ENCODE results near the gene STING1. TPM values are rescaled to one million over a fixed set of nuclear protein-coding genes. Genes with fewer than 3 reads are reported as not detected.
"Not testable (repeated sequence)": the region's sequence is repeated elsewhere in the genome, so short reads cannot be mapped to it uniquely, and the experiment has no call there.

The STING1 gene
- total RNA-seq, 1 experiment from 2014 or later, result 33.1 TPM

- H3K27me3 Mint-ChIP-seq (ENCODE audit: insufficient read depth, unreplicated experiment), result no peaks in the 10 kb centered on the region
- ChIA-PET CTCF (interaction anchor here (4.9 kb wide), 1 partner anchor 71 kb away, joined by 28 read pairs; no protein-coding TSS in a partner anchor), POLR2A (no interaction called here)
- no peaks in the 10 kb centered on the region for H3K9me3 Mint-ChIP-seq (ENCODE audit: unreplicated experiment)
- no peaks in the 10 kb centered on the region for H3K36me3 Mint-ChIP-seq (ENCODE audit: insufficient read depth, unreplicated experiment)
- TF ChIP-seq CTCF (IDR thresholded peaks at IDR 0.05; ENCODE audit: unreplicated experiment), result no peak
- no peak overlapping the region for H3K4me3 Mint-ChIP-seq (ENCODE audit: unreplicated experiment)
- no peak overlapping the region for H3K27ac Mint-ChIP-seq (ENCODE audit: low read depth, unreplicated experiment)
- intact Hi-C loops (cut with micrococcal nuclease), result no loop called here
- H3K4me1 Mint-ChIP-seq (ENCODE audit: insufficient read depth, unreplicated experiment), result peaks cover 9% of the 10 kb centered on the region
- peak; percentile 24 for DNase-seq (ENCODE audit: unreplicated experiment)
- BruUV-seq (replicated peaks), result no TSS peak
Observed at GRCh38 chr5:139492700-139493192, 10.2 kb upstream of the STING1 start.

GRCh38 chr5:139488260-139488659 is 5.7 kb upstream of the STING1 start:
- POLR2A ChIA-PET, result interaction anchor here (1.1 kb wide), 1 partner anchor 43 kb away, joined by 5 read pairs; no protein-coding TSS in a partner anchor
- H3K27ac Mint-ChIP-seq (ENCODE audit: low read depth, unreplicated experiment), result no peak overlapping the region
- no peak for TF ChIP-seq CTCF (IDR thresholded peaks at IDR 0.05; ENCODE audit: unreplicated experiment)
- no peak for DNase-seq (ENCODE audit: unreplicated experiment)
- intact Hi-C loops (cut with micrococcal nuclease), result no loop called here
- H3K36me3 Mint-ChIP-seq (ENCODE audit: insufficient read depth, unreplicated experiment), result no peaks in the 10 kb centered on the region
- CTCF ChIA-PET, result interaction anchor here (0.6 to 1.6 kb wide), 6 partner anchors 17 to 68 kb away, joined by 3 to 5 read pairs (median 3); partner anchors contain the start of gene SMIM33
- H3K4me3 Mint-ChIP-seq (ENCODE audit: unreplicated experiment), result no peak overlapping the region
- H3K27me3 Mint-ChIP-seq (ENCODE audit: insufficient read depth, unreplicated experiment), result no peaks in the 10 kb centered on the region
- H3K9me3 Mint-ChIP-seq (ENCODE audit: unreplicated experiment), result no peaks in the 10 kb centered on the region
- no peaks in the 10 kb centered on the region for H3K4me1 Mint-ChIP-seq (ENCODE audit: insufficient read depth, unreplicated experiment)
- no TSS peak for BruUV-seq (replicated peaks)

GRCh38 chr5:139486201-139486600 is 3.6 kb upstream of the STING1 start:
- H3K27ac Mint-ChIP-seq (ENCODE audit: low read depth, unreplicated experiment), result no peak overlapping the region
- intact Hi-C loops (cut with micrococcal nuclease), result no loop called here
- TF ChIP-seq CTCF (IDR thresholded peaks at IDR 0.05; ENCODE audit: unreplicated experiment), result no peak
- peaks cover 7% of the 10 kb centered on the region for H3K36me3 Mint-ChIP-seq (ENCODE audit: insufficient read depth, unreplicated experiment)
- ChIA-PET POLR2A (interaction anchor here (1.1 kb wide), 1 partner anchor 10 kb away, joined by 3 read pairs; no protein-coding TSS in a partner anchor), CTCF (interaction anchor here (0.7 to 1.2 kb wide), 3 partner anchors 27 to 134 kb away, joined by 3 read pairs; no protein-coding TSS in a partner anchor)
- peaks cover 17% of the 10 kb centered on the region for H3K4me1 Mint-ChIP-seq (ENCODE audit: insufficient read depth, unreplicated experiment)
- no TSS peak for BruUV-seq (replicated peaks)
- H3K9me3 Mint-ChIP-seq (ENCODE audit: unreplicated experiment), result no peaks in the 10 kb centered on the region
- no peak overlapping the region for H3K4me3 Mint-ChIP-seq (ENCODE audit: unreplicated experiment)
- DNase-seq (ENCODE audit: unreplicated experiment), result no peak
- no peaks in the 10 kb centered on the region for H3K27me3 Mint-ChIP-seq (ENCODE audit: insufficient read depth, unreplicated experiment)

GRCh38 chr5:139482890-139483208 is 291 bp upstream of the STING1 start:
- intact Hi-C loops (cut with micrococcal nuclease), result loop anchor here (1.0 to 2.0 kb wide), 2 partner anchors 30 to 44 kb away; partner anchors contain the start of gene DNAJC18
- H3K27me3 Mint-ChIP-seq (ENCODE audit: insufficient read depth, unreplicated experiment); DNase-seq (ENCODE audit: unreplicated experiment); H3K9me3 Mint-ChIP-seq (ENCODE audit: unreplicated experiment): not testable (repeated sequence)
- CTCF ChIA-PET, result interaction anchor here (0.6 to 3.3 kb wide), 12 partner anchors 13 to 151 kb away, joined by 3 to 27 read pairs (median 6); no protein-coding TSS in a partner anchor
- H3K27ac Mint-ChIP-seq (ENCODE audit: low read depth, unreplicated experiment), result peak overlapping the region; percentile 92
- H3K36me3 Mint-ChIP-seq (ENCODE audit: insufficient read depth, unreplicated experiment), result peaks cover 16% of the 10 kb centered on the region
- POLR2A ChIA-PET, result interaction anchor here (0.7 to 2.4 kb wide), 18 partner anchors 9 to 189 kb away, joined by 3 to 17 read pairs (median 6); partner anchors contain the start of genes DNAJC18, PAIP2, SPATA24 and UBE2D2
- H3K4me1 Mint-ChIP-seq (ENCODE audit: insufficient read depth, unreplicated experiment), result peaks cover 24% of the 10 kb centered on the region
- BruUV-seq (replicated peaks), result TSS peak; percentile 88
- peak overlapping the region; percentile 77 for H3K4me3 Mint-ChIP-seq (ENCODE audit: unreplicated experiment)
